Dermis lymphatic vessel endothelial cell (primary cell): ENCODE results near the gene TEFM. TPM values are rescaled to one million over a fixed set of nuclear protein-coding genes. Genes with fewer than 3 reads are reported as not detected.

Experiments
- total RNA-seq: library from RNA; depleted of rRNA; stranded (reverse); fragments of >200 nt; gene quantifications from 2 replicates; pipeline ENCODE4 v1.2.1, GENCODE V29; 2014

TEFM gene, protein sequence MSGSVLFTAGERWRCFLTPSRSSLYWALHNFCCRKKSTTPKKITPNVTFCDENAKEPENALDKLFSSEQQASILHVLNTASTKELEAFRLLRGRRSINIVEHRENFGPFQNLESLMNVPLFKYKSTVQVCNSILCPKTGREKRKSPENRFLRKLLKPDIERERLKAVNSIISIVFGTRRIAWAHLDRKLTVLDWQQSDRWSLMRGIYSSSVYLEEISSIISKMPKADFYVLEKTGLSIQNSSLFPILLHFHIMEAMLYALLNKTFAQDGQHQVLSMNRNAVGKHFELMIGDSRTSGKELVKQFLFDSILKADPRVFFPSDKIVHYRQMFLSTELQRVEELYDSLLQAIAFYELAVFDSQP
- total RNA-seq: 7.0 and 10.0 TPM in 2 replicates

DNA sequence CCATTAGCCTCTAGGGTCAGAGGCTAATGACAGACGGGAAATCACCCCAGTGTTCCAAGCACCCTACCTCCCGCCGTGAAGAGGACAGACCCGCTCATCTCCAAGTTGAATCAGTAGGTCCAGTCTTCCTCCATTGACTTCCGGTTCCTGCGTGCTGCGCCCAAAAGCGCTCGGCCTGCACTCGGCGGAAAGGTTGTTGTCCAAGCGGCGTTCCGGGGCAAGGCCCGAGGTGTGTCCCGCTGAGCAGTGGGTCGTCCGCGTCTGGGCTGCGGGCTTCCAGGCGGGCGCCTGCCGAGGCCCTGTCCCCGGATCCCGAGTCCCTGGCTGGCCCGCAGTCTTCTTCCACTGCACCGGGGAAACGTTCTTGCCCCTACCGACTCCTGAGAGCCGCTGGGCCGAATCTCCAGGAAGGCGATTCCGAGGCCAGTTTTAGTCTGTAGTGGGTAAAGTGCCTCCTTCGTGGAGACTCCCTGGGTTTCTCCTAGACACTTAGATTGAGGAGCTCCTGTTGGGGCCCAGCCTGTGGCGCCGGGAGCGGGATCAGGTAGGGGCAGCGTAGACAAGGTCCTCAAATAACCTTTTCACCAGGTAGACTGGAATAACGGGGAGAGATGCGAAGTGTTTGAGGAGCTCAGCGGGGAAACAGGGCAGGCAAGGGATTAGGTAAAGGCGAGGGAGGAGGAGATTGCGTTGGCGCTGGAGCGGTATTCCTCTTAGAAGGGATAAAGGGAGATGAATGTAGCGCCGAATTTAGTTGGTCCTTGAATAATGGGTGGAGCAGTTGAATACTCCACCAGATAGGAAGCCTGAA is at the start of gene TEFM:
TSS of gene TEFM (minus strand) at position 138 of the 811 bp plus-strand sequence. CDS start at position 98, 40 bp downstream.

DNA sequence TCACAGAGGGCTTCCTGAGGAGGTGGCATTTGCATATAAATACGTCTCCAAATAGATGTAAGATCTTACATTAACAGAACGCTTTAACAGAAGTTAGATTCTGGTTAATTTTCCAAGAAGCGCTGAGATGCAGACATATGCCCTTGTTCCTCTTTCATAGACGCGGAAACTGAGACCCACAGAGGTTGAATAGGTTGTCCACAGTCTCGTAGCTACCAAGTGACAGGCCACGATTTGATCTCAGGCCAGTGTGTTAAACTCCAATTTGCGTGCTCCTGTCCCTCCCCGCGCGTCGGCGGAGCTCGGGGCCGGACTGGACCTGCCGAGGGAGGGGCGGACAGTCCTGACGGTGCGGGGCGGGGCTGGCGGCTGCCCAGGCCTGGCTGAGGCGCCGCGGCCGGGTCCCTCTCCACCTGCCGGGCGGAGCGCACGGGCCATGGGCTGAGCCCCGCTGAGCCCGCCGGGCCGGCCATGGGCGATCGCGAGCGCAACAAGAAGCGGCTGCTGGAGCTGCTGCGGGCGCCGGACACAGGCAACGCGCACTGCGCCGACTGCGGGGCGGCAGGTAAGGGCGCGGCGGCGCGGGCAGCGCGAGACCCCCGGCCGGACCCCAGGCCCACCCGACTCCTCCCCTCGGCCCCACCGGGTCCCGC is 15.6 kb upstream of the TEFM start, which contains the start of gene ADAP2:
TSS of gene ADAP2 (plus strand) at position 402 of the 653 bp plus-strand sequence. CDS start at position 472, 70 bp downstream.

Other genes starting within 250 kb of the TEFM start
- gene CRLF3, start 81.5 kb downstream of the TEFM start, total RNA-seq: 15.4 and 17.8 TPM in 2 replicates
- 1.1 and 1.2 TPM in 2 replicates for gene ATAD5, start 74.3 kb downstream of the TEFM start, total RNA-seq
- 0.43 and 1.2 TPM in 2 replicates for gene ADAP2, start 15.7 kb upstream of the TEFM start, total RNA-seq
- gene RNF135, start 64.8 kb upstream of the TEFM start, total RNA-seq: 0.34 and 1.5 TPM in 2 replicates
- 21.9 and 29.9 TPM in 2 replicates for gene NF1, start 188.7 kb upstream of the TEFM start, total RNA-seq